Urinary bladder (tissue), 4 donors: Measurements from ENCODE around the gene OR6V1. TPM values are rescaled to one million over a fixed set of nuclear protein-coding genes. Genes with fewer than 3 reads are reported as not detected.
"Not testable (repeated sequence)": the region's sequence is repeated elsewhere in the genome, so short reads cannot be mapped to it uniquely, and the experiment has no call there.

Experiments
- DNase-seq: peaks from one replicate; pipeline ENCODE4 v3.0.0-alpha.2; 2015; ENCODE audit errors: extremely low spot score
- H3K27ac ChIP-seq: one replicate; pipeline ENCODE4 v1.5.1; 2013; ENCODE audit warnings: low read depth, mild to moderate bottlenecking, moderate library complexity
- H3K36me3 ChIP-seq: one replicate; pipeline ENCODE4 v1.6.1; 2013; ENCODE audit warnings: mild to moderate bottlenecking, moderate library complexity; ENCODE audit not compliant: insufficient read depth
- H3K4me1 ChIP-seq: one replicate; pipeline ENCODE4 v1.6.1; 2013; ENCODE audit warnings: mild to moderate bottlenecking, moderate library complexity; ENCODE audit not compliant: insufficient read depth
- H3K4me3 ChIP-seq: one replicate; pipeline ENCODE4 v1.5.1; 2013; ENCODE audit warnings: low read depth, low read length
- WGBS: extraction: QIAGEN DNeasy Blood & Tissue Kit; methylation state at CpG from one replicate; pipeline ENCODE4 v1.1.7; 2013; 5-methylcytosine and 5-hydroxymethylcytosine counted together
- polyA plus RNA-seq: library from polyadenylated mRNA; stranded (reverse); fragments of 200-250 nt; gene quantifications from one replicate; pipeline ENCODE4 v1.2.3, GENCODE V29; 2013
- total RNA-seq: library from RNA; depleted of rRNA; stranded (reverse); fragments of >200 nt; gene quantifications from one replicate; pipeline ENCODE4 v1.2.3, GENCODE V29; 2014
- donor health status: healthy with polysubstance abuse.
- donor health status: healthy.

Gene OR6V1
- total and polyA plus RNA-seq, 2 donors = not detected

DNA sequence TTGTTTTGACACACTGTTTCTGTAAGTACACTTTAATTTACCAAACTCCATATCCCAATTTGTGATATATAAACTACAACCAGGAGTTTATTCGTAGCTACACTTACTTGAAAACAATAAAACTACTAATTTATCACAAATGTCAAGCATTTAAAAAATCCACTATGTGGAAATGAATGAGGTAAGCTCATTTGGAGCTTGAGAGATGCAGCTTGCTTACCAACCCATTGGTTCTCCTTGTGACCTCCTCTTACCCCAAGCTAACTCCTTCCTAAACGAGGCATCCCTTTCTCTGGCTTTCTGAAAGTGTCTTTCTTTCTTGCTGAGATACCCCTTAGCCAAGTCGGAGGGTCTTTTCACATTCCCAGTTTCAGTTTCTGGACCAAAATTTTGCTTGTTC is 2.5 kb downstream of the OR6V1 start:
- DNase-seq = no peak
- 64% methylated on average over 3 of the region's 3 CpGs for WGBS
- Histone ChIP-seq H3K4me3 (no peak overlapping the region), H3K4me1 (no peaks in the 10 kb centered on the region), H3K27ac (no peak overlapping the region), H3K36me3 (no peaks in the 10 kb centered on the region)

DNA sequence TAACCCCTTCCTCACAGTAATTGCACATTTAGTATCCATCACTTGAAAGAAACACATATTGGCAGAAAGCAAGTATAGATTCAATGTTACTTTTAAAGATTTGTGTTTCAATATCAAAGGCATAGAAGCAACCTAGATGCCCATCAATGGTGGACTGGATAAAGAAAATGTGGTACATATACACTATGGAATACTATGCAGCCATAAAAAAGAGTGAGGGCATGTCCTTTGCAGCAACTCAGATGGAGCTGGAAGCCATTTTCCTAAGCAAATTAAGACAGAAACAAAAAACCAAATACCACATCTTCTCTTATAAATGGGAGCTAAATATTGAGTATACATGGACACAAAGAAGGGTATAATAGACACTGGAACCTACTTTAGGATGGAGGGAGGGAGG is 3.6 kb downstream of the OR6V1 start:
- DNase-seq = no peak
- Histone ChIP-seq H3K4me3 (no peak overlapping the region), H3K27ac (no peak overlapping the region), H3K36me3 (no peaks in the 10 kb centered on the region), H3K4me1 (no peaks in the 10 kb centered on the region)

DNA sequence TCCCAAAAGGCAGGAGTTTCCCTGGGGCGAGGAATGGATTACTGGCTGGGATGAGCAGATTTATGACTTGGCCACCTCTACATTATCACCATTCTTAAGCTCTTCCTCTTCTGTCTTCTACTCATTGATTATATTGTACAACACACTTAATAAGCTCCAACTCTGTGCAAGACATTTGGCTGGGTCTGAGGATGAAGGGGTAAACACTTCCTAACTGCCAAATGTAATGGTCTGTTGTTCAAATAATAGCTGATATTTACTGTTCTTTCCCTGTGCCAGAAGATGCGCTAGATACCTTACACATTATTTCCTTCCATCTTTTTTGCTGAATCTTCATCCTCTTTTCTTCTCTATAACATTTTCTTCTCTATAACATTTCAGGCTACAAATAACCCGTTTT is 11.6 kb downstream of the OR6V1 start:
- DNase-seq = no peak
- no peaks in the 10 kb centered on the region for H3K36me3 ChIP-seq
- no peak overlapping the region for H3K27ac ChIP-seq
- H3K4me3 ChIP-seq = no peak overlapping the region
- H3K4me1 ChIP-seq = no peaks in the 10 kb centered on the region
- WGBS = 78% methylated on average over 3 of the region's 3 CpGs

DNA sequence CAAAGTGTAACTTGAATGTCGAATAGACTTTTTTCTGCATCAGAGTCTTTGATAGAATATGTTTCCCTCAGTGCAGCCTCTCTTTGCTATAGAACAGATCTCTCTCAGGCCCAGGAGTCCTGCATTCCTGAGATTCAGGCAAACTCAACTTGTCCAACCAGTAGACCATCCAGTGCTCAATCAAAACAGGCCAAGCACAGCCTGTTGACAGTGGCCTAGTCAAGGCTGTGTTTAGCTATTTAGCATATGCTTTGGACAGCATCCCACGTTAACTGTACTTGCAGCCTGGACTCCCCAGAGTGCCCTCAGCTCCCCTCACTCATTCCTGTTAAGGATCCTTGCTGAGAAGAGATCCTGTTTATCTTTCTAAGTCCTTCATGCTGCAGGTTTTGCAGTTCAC is 16.3 kb downstream of the OR6V1 start:
- Histone ChIP-seq H3K4me1 (no peaks in the 10 kb centered on the region), H3K27ac (no peak overlapping the region), H3K36me3 (no peaks in the 10 kb centered on the region), H3K4me3 (no peak overlapping the region)
- DNase-seq = no peak
- WGBS = 45% methylated on average over 2 of the region's 2 CpGs

DNA sequence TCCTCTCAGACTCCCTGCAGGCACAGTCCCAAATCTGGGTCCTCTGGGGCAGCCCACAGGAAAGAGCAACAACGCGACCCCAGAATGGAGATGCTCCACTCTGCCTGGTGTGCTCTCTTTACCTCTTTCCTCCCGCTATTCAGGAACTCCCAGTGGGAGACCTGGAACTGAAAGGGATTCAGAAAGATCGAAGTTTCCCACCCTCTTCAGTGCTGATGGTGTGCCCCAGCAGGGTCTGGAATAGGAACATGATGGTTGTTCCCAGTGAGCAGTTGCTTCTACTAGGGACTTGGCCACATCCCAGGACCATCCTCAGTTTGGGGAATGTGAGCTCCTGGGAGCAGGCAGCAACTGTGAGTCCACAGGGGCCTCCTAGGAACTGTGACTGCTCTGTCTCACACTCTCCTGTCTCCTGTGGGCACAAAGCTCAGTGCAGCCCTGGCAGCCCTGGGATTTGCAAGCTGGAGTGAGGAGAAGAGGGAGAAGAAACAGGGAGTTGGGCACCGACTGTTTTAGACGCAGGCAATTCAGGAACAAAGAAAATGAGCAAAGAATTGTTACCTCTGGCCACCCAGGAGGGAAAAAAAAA is 17.9 kb downstream of the OR6V1 start:
- no peak for DNase-seq
- no peaks in the 10 kb centered on the region for H3K36me3 ChIP-seq
- WGBS = 62% methylated on average over 6 of the region's 6 CpGs
- H3K4me3 ChIP-seq = no peak overlapping the region
- H3K27ac ChIP-seq = no peak overlapping the region
- no peaks in the 10 kb centered on the region for H3K4me1 ChIP-seq

DNA sequence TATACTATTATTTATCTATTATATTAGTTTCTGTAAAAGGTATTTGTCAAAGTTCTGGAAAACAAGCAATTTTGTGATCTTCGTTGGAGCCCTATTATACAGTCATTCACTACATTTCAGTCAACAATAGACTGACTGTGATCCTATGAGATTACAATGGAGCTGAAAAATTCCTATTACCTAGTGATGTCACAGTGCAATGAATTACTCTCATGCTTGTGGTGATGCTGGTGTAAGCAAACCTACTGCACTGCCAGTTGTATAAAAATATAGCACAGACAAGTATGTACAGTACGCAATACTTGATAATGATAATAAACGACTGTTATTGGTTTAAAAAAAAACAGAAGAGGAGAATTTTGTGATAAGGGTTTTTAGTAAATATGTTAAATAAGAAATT is 21.4 kb downstream of the OR6V1 start:
- WGBS = 82% methylated on average over 3 of the region's 3 CpGs
- no peak overlapping the region for H3K4me3 ChIP-seq
- no peak for DNase-seq
- no peaks in the 10 kb centered on the region for H3K36me3 ChIP-seq
- no peak overlapping the region for H3K27ac ChIP-seq
- no peaks in the 10 kb centered on the region for H3K4me1 ChIP-seq

DNA sequence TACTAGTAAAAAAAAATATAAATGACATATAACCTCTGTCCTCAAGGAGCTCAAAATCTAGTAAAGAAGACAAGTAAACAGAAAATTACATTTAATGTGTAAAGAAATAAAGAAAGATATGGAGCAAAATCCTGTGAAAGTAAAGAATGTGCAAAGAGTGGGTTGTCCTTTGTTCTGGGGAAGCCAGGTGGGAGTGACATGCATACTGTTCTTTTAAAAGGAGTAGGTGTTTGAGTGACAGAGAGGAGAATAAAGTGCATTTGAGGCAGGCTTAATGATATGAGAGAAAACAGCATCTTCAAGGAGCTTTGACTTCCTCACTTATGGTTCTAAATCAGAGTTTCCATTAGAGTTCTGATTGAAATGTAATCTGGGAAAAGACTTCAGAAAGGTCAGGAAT is 22.0 kb downstream of the OR6V1 start:
- Histone ChIP-seq H3K4me1 (no peaks in the 10 kb centered on the region), H3K27ac (no peak overlapping the region), H3K36me3 (no peaks in the 10 kb centered on the region), H3K4me3 (no peak overlapping the region)
- no peak for DNase-seq

DNA sequence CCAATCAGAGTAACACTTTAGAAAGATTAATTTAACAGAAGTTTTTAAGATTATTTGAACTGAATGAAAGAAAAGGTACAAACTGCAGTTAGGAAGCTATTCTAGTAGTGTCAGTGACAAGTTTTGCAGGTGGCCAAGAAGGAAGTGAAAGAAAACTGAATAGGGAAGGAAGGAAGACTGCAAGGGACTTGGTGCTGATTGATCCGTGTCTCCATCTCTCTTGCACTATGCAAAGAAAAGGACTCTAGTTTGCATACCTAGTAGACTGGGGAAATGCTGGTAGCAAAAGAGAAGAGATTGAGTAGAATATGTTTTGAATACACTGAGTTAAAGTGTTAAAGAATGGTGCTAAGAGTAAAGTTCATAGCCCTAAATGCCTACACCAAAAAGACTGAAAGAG is 33.0 kb downstream of the OR6V1 start:
- Histone ChIP-seq H3K4me1 (no peaks in the 10 kb centered on the region), H3K27ac (no peak overlapping the region), H3K36me3 (no peaks in the 10 kb centered on the region), H3K4me3 (no peak overlapping the region)
- DNase-seq = no peak
- WGBS = 72% methylated on average over 1 of the region's 1 CpG

DNA sequence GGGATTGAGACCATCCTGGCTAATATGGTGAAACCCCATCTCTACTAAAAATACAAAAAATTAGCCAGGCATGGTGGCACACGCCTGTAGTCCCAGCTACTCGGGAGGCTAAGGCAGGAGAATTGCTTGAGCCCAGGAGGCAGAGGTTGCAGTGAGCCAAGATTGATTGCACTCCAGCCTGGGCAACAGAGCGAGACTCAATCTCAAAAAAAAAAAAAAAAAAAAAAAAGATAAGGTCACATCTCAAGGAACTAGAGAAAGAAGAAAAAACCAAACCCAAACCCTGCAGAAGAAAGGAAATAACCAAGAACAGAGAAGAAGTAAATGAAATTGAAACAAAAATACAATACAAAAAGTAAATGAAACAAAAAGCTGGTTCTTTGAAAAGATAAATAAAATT is 33.5 kb downstream of the OR6V1 start:
- H3K36me3 ChIP-seq, H3K27ac ChIP-seq, H3K4me3 ChIP-seq, DNase-seq, H3K4me1 ChIP-seq: not testable (repeated sequence)
- WGBS = 87% methylated on average over 3 of the region's 3 CpGs

DNA sequence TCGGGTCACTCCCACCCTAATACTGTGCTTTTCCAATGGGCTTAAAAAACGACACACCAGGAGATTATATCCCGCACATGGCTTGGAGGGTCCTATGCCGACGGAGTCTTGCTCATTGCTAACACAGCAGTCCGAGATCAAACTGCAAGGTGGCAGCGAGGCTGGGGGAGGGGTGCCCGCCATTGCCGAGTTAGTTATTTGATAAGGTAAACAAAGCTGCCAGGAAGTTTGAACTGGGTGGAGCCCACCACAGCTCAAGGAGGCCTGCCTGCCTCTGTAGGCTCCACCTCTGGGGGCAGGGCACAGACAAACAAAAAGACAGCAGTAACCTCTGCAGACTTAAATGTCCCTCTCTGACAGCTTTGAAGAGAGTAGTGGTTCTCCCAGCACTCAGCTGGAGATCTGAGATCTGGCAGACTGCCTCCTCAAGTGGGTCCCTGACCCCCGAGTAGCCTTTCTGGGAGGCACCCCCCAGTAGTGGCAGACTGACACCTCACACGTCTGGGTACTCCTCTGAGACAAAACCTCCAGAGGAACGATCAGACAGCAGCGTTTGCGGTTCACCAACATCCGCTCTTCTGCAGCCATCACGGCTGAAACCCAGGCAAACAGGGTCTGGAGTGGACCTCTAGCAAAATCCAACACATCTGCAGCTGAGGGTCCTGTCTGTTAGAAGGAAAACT is 36.5 kb downstream of the OR6V1 start:
- H3K36me3 ChIP-seq, H3K4me3 ChIP-seq, DNase-seq, H3K27ac ChIP-seq, H3K4me1 ChIP-seq: not testable (repeated sequence)
- 91% methylated on average over 16 of the region's 16 CpGs for WGBS

DNA sequence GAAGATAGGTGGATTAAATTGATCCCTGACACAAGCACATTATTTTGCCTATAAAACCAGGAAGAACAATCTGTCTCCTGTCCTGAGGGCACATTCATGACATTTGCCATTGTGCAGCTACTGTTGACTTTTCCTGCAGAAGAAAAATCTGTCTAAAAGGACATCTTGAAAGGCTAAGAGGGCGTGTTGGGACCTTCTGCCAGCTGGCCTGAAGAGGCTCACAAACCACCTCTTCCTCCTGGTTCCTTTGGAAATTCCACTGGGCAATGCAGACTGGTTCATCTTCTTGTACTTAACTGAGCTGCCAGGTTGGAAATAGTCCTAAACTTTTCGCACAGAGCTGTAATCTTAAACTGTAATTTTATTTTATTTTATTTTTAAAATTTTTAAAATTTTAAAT is 44.0 kb downstream of the OR6V1 start:
- H3K36me3 ChIP-seq = no peaks in the 10 kb centered on the region
- no peak overlapping the region for H3K4me3 ChIP-seq
- H3K27ac ChIP-seq = no peak overlapping the region
- WGBS = 79% methylated on average over 2 of the region's 2 CpGs
- no peaks in the 10 kb centered on the region for H3K4me1 ChIP-seq
- no peak for DNase-seq

DNA sequence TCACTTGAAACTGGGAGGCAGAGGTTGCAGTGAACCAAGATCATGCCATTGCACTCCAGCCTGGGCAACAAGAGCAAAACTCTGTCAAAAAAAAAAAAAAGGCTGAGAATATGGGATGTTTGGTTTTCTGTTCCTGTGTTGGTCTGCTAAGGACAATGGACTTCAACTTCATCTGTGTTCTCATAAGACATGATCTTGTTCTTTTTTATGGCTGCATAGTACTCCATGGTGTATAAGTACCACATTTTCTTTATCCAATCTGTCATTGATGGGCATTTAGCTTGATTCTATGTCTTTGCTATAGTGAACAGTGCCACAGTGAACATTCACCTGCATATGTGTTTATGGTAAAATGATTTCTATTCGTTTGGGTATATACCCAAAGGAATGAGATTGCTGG is 47.4 kb downstream of the OR6V1 start:
- not testable (repeated sequence) for H3K4me1 ChIP-seq, DNase-seq, H3K4me3 ChIP-seq, H3K36me3 ChIP-seq, H3K27ac ChIP-seq
- WGBS = 85% methylated on average over 1 of the region's 1 CpG
